HPDE6-E6E7 (cell line): ENCODE results near the gene VWF.
"Not testable (repeated sequence)": the region's sequence is repeated elsewhere in the genome, so short reads cannot be mapped to it uniquely, and the experiment has no call there.

ENCODE experiments used
- DNase-seq: peaks from one replicate; pipeline ENCODE4 v3.0.0; 2011; ENCODE audit warnings: missing footprints; ENCODE audit errors: extremely low spot score

VWF gene

GRCh38 chr12:6033546-6033945, 90.9 kb downstream of the VWF start:
- no peak for DNase-seq

GRCh38 chr12:6032726-6033125, 91.7 kb downstream of the VWF start:
- DNase-seq: no peak

- DNase-seq: no peak
Measured at GRCh38 chr12:6031001-6031400, 93.5 kb downstream of the VWF start.

- no peak for DNase-seq
Measured at GRCh38 chr12:6030081-6030480, 94.4 kb downstream of the VWF start.

- DNase-seq: no peak
Measured at GRCh38 chr12:6029401-6029800, 95.1 kb downstream of the VWF start.

- DNase-seq: no peak
Measured at GRCh38 chr12:6026998-6027397, 97.5 kb downstream of the VWF start.

GRCh38 chr12:6025703-6026298, 98.7 kb downstream of the VWF start:
- DNase-seq: not testable (repeated sequence)

- DNase-seq: not testable (repeated sequence)
Measured at GRCh38 chr12:6024066-6024465, 100.4 kb downstream of the VWF start.

- DNase-seq: no peak
Measured at GRCh38 chr12:6020930-6021329, 103.5 kb downstream of the VWF start.

GRCh38 chr12:6020511-6020910, 104.0 kb downstream of the VWF start:
- not testable (repeated sequence) for DNase-seq

- not testable (repeated sequence) for DNase-seq
Measured at GRCh38 chr12:6019256-6019655, 105.2 kb downstream of the VWF start.

GRCh38 chr12:6018265-6018664, 106.2 kb downstream of the VWF start:
- DNase-seq: no peak

- DNase-seq: no peak
Measured at GRCh38 chr12:6016756-6017155, 107.7 kb downstream of the VWF start.

GRCh38 chr12:6016004-6016403, 108.5 kb downstream of the VWF start:
- DNase-seq: not testable (repeated sequence)

- not testable (repeated sequence) for DNase-seq
Measured at GRCh38 chr12:6015271-6015670, 109.2 kb downstream of the VWF start.

GRCh38 chr12:6010631-6011350, 113.7 kb downstream of the VWF start:
- DNase-seq: not testable (repeated sequence)

- no peak for DNase-seq
Measured at GRCh38 chr12:5997260-5997659, 127.2 kb downstream of the VWF start.

GRCh38 chr12:5996459-5996858, 128.0 kb downstream of the VWF start:
- no peak for DNase-seq

GRCh38 chr12:5989621-5990020, 134.8 kb downstream of the VWF start:
- DNase-seq: no peak

GRCh38 chr12:5988659-5989116, 135.8 kb downstream of the VWF start:
- peak; percentile 72 for DNase-seq

- no peak for DNase-seq
Measured at GRCh38 chr12:5988088-5988487, 136.4 kb downstream of the VWF start.

- no peak for DNase-seq
Measured at GRCh38 chr12:5987573-5987972, 136.9 kb downstream of the VWF start.

- no peak for DNase-seq
Measured at GRCh38 chr12:5985471-5985870, 139.0 kb downstream of the VWF start.
